Spleen (tissue), 11 donors: ENCODE results near the gene ADCY1. TPM values are rescaled to one million over a fixed set of nuclear protein-coding genes. Genes with fewer than 3 reads are reported as not detected.

Experiments
- DNase-seq: peaks from one replicate; pipeline ENCODE4 v3.0.0-alpha.2; 2020
- H3K27ac ChIP-seq, 8 donors: fragments of 200-600 bp; sonication (generic) in 7 of 8; 1 replicate in 4 of 8; 2 replicates in 4 of 8; pipeline versions ENCODE4 v1.5.0 to v1.8.0; 2016 to 2021; ENCODE audit warnings: inconsistent platforms in 4 of 8, mild to moderate bottlenecking in 4 of 8, moderate library complexity in 1 of 8
- H3K27me3 ChIP-seq, 7 donors: fragments of 200-600 bp; sonication (generic) in 6 of 7; replicated peaks in 1 of 7; 1 replicate in 4 of 7; 2 replicates in 3 of 7; pipeline versions ENCODE4 v1.5.0 to v1.8.0; 2016 to 2021; ENCODE audit warnings: inconsistent platforms in 3 of 7, mild to moderate bottlenecking in 1 of 7
- H3K36me3 ChIP-seq, 6 donors: fragments of 200-600 bp; sonication (generic) in 5 of 6; 1 replicate in 4 of 6; 2 replicates in 2 of 6; pipeline versions ENCODE4 v1.5.0 to v1.8.0; 2016 to 2021; ENCODE audit warnings: inconsistent platforms in 2 of 6
- H3K4me1 ChIP-seq, 6 donors: fragments of 200-600 bp; sonication (generic) in 5 of 6; 1 replicate in 3 of 6; 2 replicates in 3 of 6; pipeline versions ENCODE4 v1.5.0 to v1.8.0; 2016 to 2021; ENCODE audit warnings: inconsistent platforms in 3 of 6
- H3K4me3 ChIP-seq, 8 donors: fragments of 200-600 bp; sonication (generic) in 7 of 8; 1 replicate in 4 of 8; 2 replicates in 4 of 8; pipeline versions ENCODE4 v1.5.0 to v1.8.0; 2016 to 2021; ENCODE audit warnings: inconsistent platforms in 4 of 8, mild to moderate bottlenecking in 4 of 8, moderate library complexity in 2 of 8
- H3K9me3 ChIP-seq, 8 donors: fragments of 200-600 bp; sonication (generic) in 7 of 8; 1 replicate in 4 of 8; 2 replicates in 4 of 8; pipeline versions ENCODE4 v1.5.0 to v1.8.0; 2016 to 2021; ENCODE audit warnings: inconsistent platforms in 4 of 8
- CTCF ChIP-seq, 11 experiments: fragments of 200-600 bp in 7 of 11; fragments of 450-650 bp in 4 of 11; sonication (generic) in 4 of 11; IDR thresholded peaks in 8 of 11; conservative IDR thresholded peaks in 3 of 11; 1 replicate in 7 of 11; 2 replicates in 4 of 11; pipeline versions ENCODE4 v1.4.0 to v1.8.0; 2016 to 2021; ENCODE audit warnings: antibody characterized with exemption in 11 of 11, inconsistent platforms in 4 of 11, mild to moderate bottlenecking in 1 of 11
- POLR2A ChIP-seq, 3 donors: fragments of 450-650 bp; IDR thresholded peaks; one replicate each; pipeline ENCODE4 v1.5.1; 2017; ENCODE audit warnings: antibody characterized with exemption in 3 of 3, mild to moderate bottlenecking in 1 of 3
- POLR2AphosphoS5 ChIP-seq, 3 donors: sonication (generic); formaldehyde crosslinking; IDR thresholded peaks; one replicate each; pipeline ENCODE4 v1.5.1; 2017; ENCODE audit warnings: antibody characterized with exemption in 3 of 3
- WGBS, 5 donors: extraction: QIAGEN DNeasy Blood & Tissue Kit in 3 of 5; methylation state at CpG; one replicate each; pipeline versions ENCODE4 v1.1.5 to v1.1.7; 2013 to 2018; 5-methylcytosine and 5-hydroxymethylcytosine counted together
- intact Hi-C: fragments of 100-400 bp; cut with DNase I; formaldehyde crosslinking; loops from one replicate; pipeline ENCODE4 v1.15.0; 2023; ENCODE audit warnings: low total_unique reads
- polyA plus RNA-seq, 3 donors: library from polyadenylated mRNA; stranded (reverse); fragments of 200-250 nt; gene quantifications; one replicate each; pipeline ENCODE4 v1.2.1, GENCODE V29; 2013
- total RNA-seq, 7 donors: library from RNA; depleted of rRNA in 3 of 7; stranded (reverse); fragments of >200 nt in 3 of 7; fragmentation: NEBNext Ultra II Directional in 4 of 7; extraction: Animal tissue kit (Norgen Biotek cat#: 25700) in 4 of 7; gene quantifications; one replicate each; pipeline versions ENCODE4 v1.1.0 to v1.2.1, GENCODE V29; 2016 to 2021
- donor health status: healthy with polysubstance abuse.
- donor health status: DM: no; HTN: no; CAD: no; lungs with moderate emphysema.
- donor health status: DM: no; HTN: no; CAD: no.
- donor health status: Bipolar disorder and iron deficiency.
- donor health status: healthy.
- donor health status: DM: no; HTN: no; CAD: no.
- donor health status: DM: yes; HTN: yes; CAD: no.

ADCY1 gene
- total and polyA plus RNA-seq, 10 donors = 0.05 to 6.6 (median 1.8) TPM

DNA sequence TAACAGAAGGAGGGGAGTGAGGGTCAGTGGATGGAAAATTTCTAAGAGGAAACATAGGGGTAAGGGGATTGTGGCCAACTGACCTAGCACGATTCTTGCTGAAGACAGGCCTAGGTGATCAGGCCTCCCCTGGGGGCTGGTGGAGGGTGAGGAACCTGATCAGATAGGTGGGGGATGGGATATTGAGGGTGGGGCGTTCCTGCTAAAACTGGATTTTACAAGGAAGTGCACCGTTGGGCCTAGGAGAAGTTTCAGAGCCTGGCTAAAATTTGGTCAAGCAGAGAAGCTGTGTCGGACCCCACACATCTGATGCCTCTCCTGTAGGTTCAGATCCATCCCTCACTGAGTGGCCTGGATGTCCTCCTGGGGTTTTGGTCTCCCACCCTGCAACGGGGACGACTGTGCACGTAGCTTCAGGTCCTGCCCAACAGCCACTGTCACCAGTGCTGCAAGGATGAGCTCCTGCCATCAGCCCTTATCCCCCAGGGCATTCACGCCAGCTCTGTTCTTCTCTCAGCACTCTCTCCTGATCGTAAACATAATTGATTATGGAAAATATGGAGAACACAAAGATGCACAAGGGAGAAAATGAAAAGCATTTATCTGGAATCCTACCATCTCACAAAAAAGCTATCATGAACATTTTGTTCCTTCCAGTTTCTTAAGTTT lies 89.9 kb downstream of the ADCY1 start:
- DNase-seq = peak; percentile 49
- H3K9me3 ChIP-seq = peaks cover 0 to 5% (median 0%) of the 10 kb centered on the region in 8 donors
- TF ChIP-seq POLR2AphosphoS5 (IDR thresholded peaks at IDR 0.05) (no peak), POLR2A (IDR thresholded peaks at IDR 0.05) (no peak), CTCF (IDR thresholded peaks at IDR 0.05 in 8 of 11, conservative IDR thresholded peaks at IDR 0.05 in 3 of 11) (no peak)
- no peak overlapping the region for H3K27ac ChIP-seq
- WGBS, 5 donors = 74 to 85% (median 84%) methylated on average over 9 of the region's 9 CpGs
- H3K4me3 ChIP-seq = no peak overlapping the region
- no peaks in the 10 kb centered on the region for H3K27me3 ChIP-seq
- intact Hi-C loops = no loop called here
- no peaks in the 10 kb centered on the region for H3K36me3 ChIP-seq
- H3K4me1 ChIP-seq = no peaks in the 10 kb centered on the region

DNA sequence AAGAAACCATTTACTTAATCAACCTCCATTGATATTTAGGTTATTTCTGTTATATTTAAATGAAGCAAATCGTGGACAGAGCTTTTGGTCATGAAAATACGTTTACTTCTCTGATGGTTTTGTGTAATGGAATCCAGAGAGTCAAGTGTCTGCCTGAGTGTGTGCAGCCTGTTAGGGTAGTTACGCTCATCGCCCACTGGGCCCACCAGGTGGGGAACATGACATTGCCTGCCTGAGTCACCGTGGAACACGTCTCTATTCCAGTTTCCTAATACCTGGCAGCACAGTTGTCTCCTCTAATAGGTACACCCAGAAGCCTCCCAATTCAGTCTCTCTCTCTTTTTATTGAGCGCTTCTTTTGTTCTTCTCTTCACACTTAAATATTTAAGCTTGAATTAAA lies 91.0 kb downstream of the ADCY1 start:
- H3K4me1 ChIP-seq = no peaks in the 10 kb centered on the region
- intact Hi-C loops = no loop called here
- 86 to 95% (median 90%) methylated on average over 7 of the region's 7 CpGs for WGBS, 5 donors
- H3K36me3 ChIP-seq = no peaks in the 10 kb centered on the region
- TF ChIP-seq POLR2A (IDR thresholded peaks at IDR 0.05) = no peak
- no peak for TF ChIP-seq POLR2AphosphoS5 (IDR thresholded peaks at IDR 0.05)
- TF ChIP-seq CTCF (IDR thresholded peaks at IDR 0.05 in 8 of 11, conservative IDR thresholded peaks at IDR 0.05 in 3 of 11) = no peak
- peaks cover 0 to 5% (median 0%) of the 10 kb centered on the region in 8 donors for H3K9me3 ChIP-seq
- no peak overlapping the region for H3K27ac ChIP-seq
- no peak overlapping the region for H3K4me3 ChIP-seq
- H3K27me3 ChIP-seq = no peaks in the 10 kb centered on the region
- DNase-seq = no peak

DNA sequence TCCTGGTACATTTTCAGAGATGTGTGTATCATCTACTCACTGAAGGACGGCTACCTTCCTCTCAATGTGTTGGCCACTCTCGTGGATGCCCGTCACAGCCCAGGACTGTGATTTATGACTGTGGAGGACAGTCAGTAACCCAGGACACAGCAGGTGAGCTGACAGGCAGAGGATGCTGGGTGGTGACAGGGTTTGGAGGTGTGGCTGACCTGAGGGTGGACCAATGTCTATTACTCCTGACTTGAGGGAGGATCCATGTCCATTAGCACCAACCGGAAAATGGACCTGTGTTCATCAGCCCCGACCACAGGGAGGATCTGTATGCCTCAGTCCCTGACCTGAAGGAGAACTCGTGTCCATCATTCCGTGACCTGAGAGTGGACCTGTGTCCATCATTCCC lies 96.1 kb downstream of the ADCY1 start:
- H3K27ac ChIP-seq = no peak overlapping the region
- WGBS, 5 donors = 60 to 78% (median 73%) methylated on average over 7 of the region's 7 CpGs
- H3K9me3 ChIP-seq = peaks cover 0 to 5% (median 0%) of the 10 kb centered on the region in 8 donors
- intact Hi-C loops = no loop called here
- no peaks in the 10 kb centered on the region for H3K27me3 ChIP-seq
- no peaks in the 10 kb centered on the region for H3K4me1 ChIP-seq
- no peak overlapping the region for H3K4me3 ChIP-seq
- DNase-seq = no peak
- no peak for TF ChIP-seq POLR2A (IDR thresholded peaks at IDR 0.05)
- TF ChIP-seq CTCF (IDR thresholded peaks at IDR 0.05 in 8 of 11, conservative IDR thresholded peaks at IDR 0.05 in 3 of 11) = no peak
- H3K36me3 ChIP-seq = no peaks in the 10 kb centered on the region

DNA sequence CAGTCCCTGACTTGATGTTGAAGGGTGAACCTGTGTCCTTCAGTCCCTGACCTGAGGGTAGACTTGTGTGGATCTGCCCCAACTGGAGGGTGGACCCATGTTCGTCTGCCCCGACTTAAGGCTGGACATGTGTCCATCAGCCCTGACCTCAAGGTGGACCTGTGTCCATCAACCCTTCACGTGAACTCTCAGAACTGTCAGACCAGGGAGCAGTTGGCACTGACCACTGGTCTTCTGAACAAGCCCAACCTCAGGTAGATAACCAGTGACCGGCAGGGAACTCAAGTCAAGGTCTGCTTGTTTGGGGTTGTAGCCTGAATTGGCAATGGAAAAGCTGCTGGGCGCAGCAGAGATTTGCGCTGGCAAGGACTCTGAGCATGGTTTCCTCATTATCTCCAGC lies 96.5 kb downstream of the ADCY1 start:
- Histone ChIP-seq H3K27me3 (no peaks in the 10 kb centered on the region), H3K4me3 (no peak overlapping the region), H3K27ac (no peak overlapping the region), H3K36me3 (no peaks in the 10 kb centered on the region), H3K9me3 (peaks cover 0 to 5% (median 0%) of the 10 kb centered on the region in 8 donors), H3K4me1 (no peaks in the 10 kb centered on the region)
- DNase-seq = peak; percentile 33
- TF ChIP-seq CTCF (IDR thresholded peaks at IDR 0.05 in 8 of 11, conservative IDR thresholded peaks at IDR 0.05 in 3 of 11) (no peak), POLR2AphosphoS5 (IDR thresholded peaks at IDR 0.05) (no peak), POLR2A (IDR thresholded peaks at IDR 0.05) (no peak)
- intact Hi-C loops = no loop called here
- 90 to 97% (median 93%) methylated on average over 6 of the region's 6 CpGs for WGBS, 5 donors
